BJ (cell line): ENCODE results near the gene WNT8B. TPM values are rescaled to one million over a fixed set of nuclear protein-coding genes. Genes with fewer than 3 reads are reported as not detected.

Source experiments
- CTCF ChIA-PET: fragments of 350-600 bp; formaldehyde crosslinking; extraction: SDS; loops from one replicate; lab custom pipeline; 2021; ENCODE audit warnings: antibody characterized with exemption, inconsistent platforms; lab: Yijun Ruan, JAX
- POLR2A ChIA-PET: fragments of 300-600 bp; sonication (Branson Sonifier 250); formaldehyde crosslinking; extraction: SDS; loops from one replicate; lab custom pipeline; 2021; ENCODE audit warnings: antibody characterized with exemption; lab: Charles Lee
- DNase-seq: peaks from one replicate; pipeline ENCODE4 v3.0.0-alpha.2; 2011; ENCODE audit warnings: low read depth
- H3K27me3 ChIP-seq: 2 replicates; pipeline ENCODE4 v1.6.0; 2011; ENCODE audit warnings: low read length; ENCODE audit not compliant: control insufficient read depth, insufficient read depth
- H3K36me3 ChIP-seq: 2 replicates; pipeline ENCODE4 v1.5.1; 2011; ENCODE audit warnings: low read length; ENCODE audit not compliant: control insufficient read depth, insufficient read depth
- H3K4me3 ChIP-seq: 2 replicates; pipeline ENCODE4 v1.5.1; 2011; ENCODE audit warnings: low read depth, mild to moderate bottlenecking, control low read depth, low read length
- polyA plus RNA-seq: library from polyadenylated mRNA; depleted of rRNA; stranded (reverse); fragments of >200 nt; gene quantifications from 2 replicates; pipeline ENCODE4 v1.2.3, GENCODE V29; 2011
- TF ChIP-seq, protein P1 (sequence below): IDR thresholded peaks from 2 replicates; pipeline ENCODE4 v1.5.1; 2011; ENCODE audit warnings: low read depth, mild to moderate bottlenecking, control low read depth, inconsistent platforms, low read length, moderate library complexity; ENCODE audit not compliant: insufficient read depth

Gene WNT8B
- polyA plus RNA-seq, 1 experiment: 0.04 TPM

DNA sequence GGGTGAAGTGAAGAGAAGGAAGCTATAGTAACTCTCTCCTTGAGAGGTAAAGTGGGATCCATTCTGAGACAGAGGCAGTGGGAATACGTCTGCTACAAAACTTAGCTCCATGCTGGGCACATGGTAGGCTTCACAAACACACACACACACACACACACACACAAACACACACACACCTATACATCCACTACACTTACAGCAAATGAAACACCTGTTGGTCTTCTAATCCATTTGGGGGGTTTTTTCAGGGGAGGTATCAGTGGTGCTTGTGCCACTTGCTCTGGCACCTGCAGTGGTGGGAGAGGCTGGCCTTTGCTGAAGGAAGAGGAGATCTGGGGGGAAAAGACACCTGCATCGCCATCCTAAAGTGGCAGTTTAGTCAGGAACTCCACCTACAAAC lies 42.4 kb downstream of the WNT8B start:
- ChIA-PET POLR2A (no interaction called here), CTCF (interaction anchor here (6.7 to 30.3 kb wide), 4 partner anchors 15 to 163 kb away, joined by 54 to 386 read pairs (median 158); partner anchors contain the start of genes SCD and SEC31B)
- no peaks in the 10 kb centered on the region for H3K27me3 ChIP-seq
- TF ChIP-seq, protein P1, sequence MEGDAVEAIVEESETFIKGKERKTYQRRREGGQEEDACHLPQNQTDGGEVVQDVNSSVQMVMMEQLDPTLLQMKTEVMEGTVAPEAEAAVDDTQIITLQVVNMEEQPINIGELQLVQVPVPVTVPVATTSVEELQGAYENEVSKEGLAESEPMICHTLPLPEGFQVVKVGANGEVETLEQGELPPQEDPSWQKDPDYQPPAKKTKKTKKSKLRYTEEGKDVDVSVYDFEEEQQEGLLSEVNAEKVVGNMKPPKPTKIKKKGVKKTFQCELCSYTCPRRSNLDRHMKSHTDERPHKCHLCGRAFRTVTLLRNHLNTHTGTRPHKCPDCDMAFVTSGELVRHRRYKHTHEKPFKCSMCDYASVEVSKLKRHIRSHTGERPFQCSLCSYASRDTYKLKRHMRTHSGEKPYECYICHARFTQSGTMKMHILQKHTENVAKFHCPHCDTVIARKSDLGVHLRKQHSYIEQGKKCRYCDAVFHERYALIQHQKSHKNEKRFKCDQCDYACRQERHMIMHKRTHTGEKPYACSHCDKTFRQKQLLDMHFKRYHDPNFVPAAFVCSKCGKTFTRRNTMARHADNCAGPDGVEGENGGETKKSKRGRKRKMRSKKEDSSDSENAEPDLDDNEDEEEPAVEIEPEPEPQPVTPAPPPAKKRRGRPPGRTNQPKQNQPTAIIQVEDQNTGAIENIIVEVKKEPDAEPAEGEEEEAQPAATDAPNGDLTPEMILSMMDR: no peak
- no peak for DNase-seq
- no peak overlapping the region for H3K4me3 ChIP-seq
- 0 out of 2 replicates have a peak, but pooled peaks cover 2% of the 10 kb centered on the region for H3K36me3 ChIP-seq

DNA sequence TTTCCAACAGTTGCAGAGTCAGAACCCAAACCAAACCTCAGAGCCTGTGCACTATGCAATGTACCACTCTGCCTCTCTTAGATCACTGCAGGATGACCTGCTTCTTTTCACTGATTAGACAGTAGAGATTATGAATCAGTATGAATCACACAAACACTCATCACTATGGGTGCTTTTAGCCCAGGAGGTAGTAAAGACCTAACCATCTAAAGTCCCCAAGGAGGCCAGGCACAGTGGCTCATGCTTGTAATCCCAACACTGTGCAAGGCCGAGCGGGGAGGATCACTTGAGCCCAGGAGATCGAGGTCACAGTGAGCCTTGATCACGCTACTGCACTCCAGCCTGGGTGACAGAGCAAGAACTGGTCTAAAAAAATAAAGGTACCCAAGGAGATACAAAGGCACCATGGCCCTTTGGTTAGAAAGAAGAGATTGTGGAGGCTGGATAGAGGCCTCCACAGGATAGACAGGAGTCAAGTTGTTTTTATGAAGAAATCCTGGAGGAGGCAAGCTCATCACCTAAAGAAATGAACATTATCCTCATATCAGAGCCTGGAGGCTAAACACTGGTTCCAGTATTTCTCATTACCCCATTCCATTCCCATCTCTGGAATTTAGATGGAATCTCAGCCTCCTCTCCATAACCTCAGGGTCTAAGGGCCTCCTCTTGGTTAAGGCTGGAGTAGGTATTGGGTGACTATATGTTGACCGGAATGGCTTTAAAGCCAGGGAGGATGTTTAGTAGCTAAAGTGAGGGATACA lies 44.0 kb downstream of the WNT8B start:
- ChIA-PET CTCF (interaction anchor here (1.0 to 30.3 kb wide), 9 partner anchors 10 to 176 kb away, joined by 3 to 386 read pairs (median 10); partner anchors contain the start of genes HIF1AN, PKD2L1, SCD and SEC31B), POLR2A (no interaction called here)
- 0 out of 2 replicates have a peak, but pooled peaks cover 2% of the 10 kb centered on the region for H3K36me3 ChIP-seq
- TF ChIP-seq, protein P1: no peak
- H3K27me3 ChIP-seq: no peaks in the 10 kb centered on the region
- H3K4me3 ChIP-seq: no peak overlapping the region
- no peak for DNase-seq

DNA sequence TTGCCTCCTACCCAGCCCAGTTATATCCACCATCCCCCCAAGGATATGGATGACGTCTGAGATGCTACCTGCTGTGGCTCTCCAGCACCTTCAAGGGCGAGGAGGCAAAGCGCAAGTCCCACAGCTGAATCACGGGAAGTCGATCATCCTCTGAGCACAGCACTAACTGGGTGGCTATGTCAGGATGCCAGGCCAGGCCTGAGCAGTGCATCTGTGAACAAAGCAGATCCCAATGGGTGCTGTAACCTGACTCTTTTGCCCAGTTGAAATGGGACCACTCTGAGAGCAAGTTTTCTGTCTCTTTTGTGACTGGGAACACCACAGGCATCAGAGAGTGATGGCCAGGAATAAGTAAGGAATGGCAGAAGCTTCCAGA lies 44.5 kb downstream of the WNT8B start:
- POLR2A ChIA-PET: no interaction called here
- 0 out of 2 replicates have a peak, but pooled peaks cover 2% of the 10 kb centered on the region for H3K36me3 ChIP-seq
- TF ChIP-seq, protein P1: no peak
- no peak overlapping the region for H3K4me3 ChIP-seq
- no peaks in the 10 kb centered on the region for H3K27me3 ChIP-seq
- no peak for DNase-seq
- CTCF ChIA-PET: interaction anchor here (0.9 to 30.3 kb wide), 13 partner anchors 7 to 177 kb away, joined by 3 to 386 read pairs (median 7); partner anchors contain the start of genes HIF1AN, PKD2L1, SCD and SEC31B

DNA sequence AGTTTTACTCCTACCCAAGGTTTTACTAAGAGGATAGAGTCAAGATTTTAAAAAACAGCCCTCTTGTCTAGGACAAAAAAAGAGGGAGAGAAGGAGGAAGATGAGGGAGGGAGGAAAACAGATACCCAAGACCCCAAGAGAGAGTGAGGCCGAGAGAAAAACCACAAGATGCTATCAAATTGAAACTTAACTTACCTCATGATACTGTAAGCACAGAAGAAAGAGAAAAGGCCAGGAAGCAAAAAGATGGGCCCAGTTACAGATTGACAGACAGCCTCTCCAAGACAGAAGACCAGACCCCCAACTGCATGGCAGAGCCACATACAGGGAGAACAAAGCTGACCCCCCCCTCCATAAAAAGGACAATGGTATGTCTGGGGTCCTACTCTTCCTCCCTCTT lies 45.5 kb downstream of the WNT8B start:
- no peak for DNase-seq
- TF ChIP-seq, protein P1: no peak
- POLR2A ChIA-PET: no interaction called here
- Histone ChIP-seq H3K4me3 (no peak overlapping the region), H3K27me3 (no peaks in the 10 kb centered on the region), H3K36me3 (0 out of 2 replicates have a peak, but pooled peaks cover 2% of the 10 kb centered on the region)
- CTCF ChIA-PET: interaction anchor here (0.7 to 30.3 kb wide), 25 partner anchors 8 to 373 kb away, joined by 3 to 386 read pairs (median 6); partner anchors contain the start of genes HIF1AN, PKD2L1, SCD and SEC31B

DNA sequence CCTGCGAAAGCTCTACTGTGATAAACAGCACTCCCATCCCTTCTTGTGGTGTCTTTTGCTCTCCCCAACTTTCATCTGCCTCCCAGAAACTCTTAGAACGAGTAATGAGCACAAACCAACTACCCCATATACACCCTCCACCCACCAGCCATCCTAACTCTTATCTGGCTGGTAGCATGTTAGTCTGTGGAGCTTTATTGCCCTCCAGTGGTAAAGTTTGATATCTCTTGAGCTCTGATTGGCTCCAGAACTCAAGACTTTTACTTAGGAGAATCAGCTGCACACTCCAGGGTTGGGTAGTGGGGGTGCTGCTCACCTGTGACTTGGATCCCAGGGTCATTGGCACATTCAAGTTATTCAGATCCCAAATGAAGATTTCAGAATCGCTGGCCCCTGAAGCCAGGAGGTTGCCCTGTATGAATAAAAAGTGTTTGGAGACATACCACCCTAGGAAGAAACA lies 45.9 kb downstream of the WNT8B start:
- no peak overlapping the region for H3K4me3 ChIP-seq
- TF ChIP-seq, protein P1: peak; percentile 73
- 0 out of 2 replicates have a peak, but pooled peaks cover 2% of the 10 kb centered on the region for H3K36me3 ChIP-seq
- H3K27me3 ChIP-seq: no peaks in the 10 kb centered on the region
- CTCF ChIA-PET: interaction anchor here (0.7 to 30.3 kb wide), 25 partner anchors 8 to 373 kb away, joined by 3 to 386 read pairs (median 5); partner anchors contain the start of genes HIF1AN, PKD2L1, SCD and SEC31B
- DNase-seq: no peak
- POLR2A ChIA-PET: no interaction called here
